GM19438 (cell line): ENCODE results near the gene FHIT.

Source experiments
- ATAC-seq: cut with Tn5 transposase; IDR thresholded peaks from one replicate; pipeline ENCODE4 v1.9.1; 2021; ENCODE audit warnings: low read depth; ENCODE audit not compliant: unreplicated experiment

FHIT gene

DNA sequence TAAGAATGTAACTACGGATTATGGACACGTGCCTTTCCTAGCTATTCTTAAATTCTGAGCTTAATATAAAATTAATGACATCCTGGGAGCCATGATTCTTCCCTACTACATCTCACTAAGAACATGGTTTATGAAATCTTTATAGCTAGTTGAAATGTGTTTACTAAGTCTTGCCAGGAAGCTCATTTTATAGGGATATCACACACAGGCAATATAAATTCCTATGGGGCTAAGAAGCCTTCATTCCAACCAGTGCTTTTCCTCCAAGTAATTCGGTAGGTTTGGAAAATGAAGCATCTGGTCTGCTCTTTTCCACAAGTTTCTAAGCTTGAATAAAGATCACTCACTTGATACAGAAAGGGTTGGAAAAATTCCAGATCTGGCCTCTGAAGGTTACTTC lies 802.6 kb downstream of the FHIT start:
- ATAC-seq: no peak

DNA sequence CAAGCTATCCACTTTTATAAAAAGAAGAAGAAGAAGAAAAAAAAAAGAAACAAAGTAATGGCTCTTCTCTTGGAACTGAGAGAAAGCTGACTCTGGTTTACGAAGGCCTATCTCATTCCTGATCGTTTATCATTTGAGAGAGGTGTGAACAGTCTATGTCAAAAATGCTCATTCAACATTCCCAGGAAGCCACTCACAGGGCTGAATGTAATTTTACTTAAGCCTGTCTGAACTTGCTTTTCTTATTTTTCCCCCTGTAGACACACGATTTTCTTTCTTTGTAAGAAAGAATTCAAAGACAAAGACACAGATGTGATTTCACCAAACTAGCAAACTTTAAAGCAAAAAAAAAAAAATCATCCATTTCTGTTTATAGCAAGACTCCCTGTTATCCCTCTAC lies 805.8 kb downstream of the FHIT start:
- ATAC-seq: no peak

DNA sequence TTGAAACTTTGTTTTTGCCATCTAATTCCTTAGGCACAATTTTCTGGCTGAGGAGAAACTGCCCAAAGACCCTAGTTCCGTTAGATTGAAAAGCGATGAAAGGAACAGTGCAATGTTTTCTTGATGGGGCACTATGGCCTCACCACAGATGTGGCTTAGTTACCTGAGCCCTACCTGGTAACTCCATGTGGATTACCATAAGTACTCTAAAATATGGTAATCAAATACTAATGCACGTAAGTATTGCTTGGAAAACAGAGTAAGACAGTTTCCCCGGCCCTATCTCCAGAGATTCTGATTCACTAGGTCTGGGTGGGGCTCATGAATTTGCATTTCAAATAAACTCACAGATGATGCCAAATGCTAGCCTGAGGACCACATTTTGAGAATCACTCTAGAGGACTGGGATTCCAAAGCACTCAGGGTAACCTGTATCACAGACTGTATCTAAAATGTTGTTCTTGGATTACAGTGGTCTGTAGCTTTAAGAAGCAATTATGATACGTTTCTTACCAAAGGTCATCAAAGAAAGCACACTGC lies 806.3 kb downstream of the FHIT start:
- ATAC-seq: no peak

DNA sequence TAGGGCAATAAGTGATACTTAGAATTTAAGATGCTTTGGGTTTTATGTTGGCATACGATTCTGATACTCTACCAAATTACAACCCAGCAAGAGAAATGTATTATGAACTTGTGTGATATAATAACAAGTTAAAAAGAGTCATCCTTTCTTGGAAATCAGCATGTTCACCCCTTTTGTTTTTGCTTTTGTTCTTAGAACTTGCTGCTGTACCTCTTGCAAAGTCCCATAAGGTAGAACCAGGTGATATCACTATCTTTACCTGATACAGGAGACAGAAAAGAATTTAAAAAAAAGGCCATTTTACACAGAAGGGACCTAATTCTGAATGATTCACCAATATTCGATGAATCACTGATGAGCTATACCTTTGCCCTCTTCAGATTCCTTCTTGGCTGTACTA lies 810.4 kb downstream of the FHIT start:
- no peak for ATAC-seq

DNA sequence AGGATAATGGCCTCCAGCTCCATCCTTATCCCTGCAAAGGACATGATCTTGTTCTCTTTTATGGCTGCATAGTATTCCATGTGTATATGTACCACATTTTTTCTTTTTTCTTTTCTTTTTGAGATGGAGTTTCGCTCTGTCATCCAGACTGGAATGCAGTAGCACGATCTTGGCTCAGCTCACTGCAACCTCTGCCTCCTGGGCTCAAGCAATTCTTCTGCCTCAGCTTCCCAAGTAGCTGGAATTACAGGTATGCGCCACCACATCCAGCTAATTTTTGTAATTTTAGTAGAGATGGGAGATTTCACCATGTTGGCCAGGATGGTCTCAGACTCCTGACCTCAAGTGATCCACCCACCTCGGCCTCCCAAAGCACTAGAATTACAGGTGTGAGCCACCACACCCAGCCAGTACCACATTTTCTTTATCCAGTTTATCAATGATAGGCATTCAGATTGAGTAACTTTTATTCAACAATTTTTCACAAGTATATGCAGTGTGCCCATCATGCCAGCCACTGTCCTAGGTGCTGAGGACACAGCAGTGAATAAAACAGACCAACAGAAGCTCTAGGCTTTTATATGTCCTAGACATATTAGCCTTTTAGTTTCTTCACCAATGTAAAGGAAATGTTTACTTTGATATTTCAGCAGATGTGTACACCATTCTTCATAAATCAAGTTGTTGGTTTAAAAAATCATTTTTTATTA lies 815.2 kb downstream of the FHIT start:
- no peak for ATAC-seq

DNA sequence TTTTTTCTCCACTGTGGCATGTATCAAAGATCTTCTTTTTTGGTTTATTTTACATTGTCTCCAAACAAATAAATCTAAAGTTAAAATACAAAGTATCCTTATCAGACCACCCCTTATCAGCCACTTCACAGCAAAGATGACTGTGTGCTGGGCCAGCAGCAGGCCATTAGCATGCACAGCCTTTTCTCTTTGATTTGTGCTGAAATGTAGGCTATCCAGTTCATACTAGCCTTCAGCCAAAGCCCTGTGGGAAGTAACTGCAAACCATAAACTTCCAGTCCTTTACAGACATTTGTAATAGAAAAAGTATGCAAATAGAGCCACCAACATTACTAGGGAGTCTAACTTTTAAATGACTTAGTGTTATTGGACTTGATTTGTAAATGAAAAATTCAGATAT lies 816.3 kb downstream of the FHIT start:
- no peak for ATAC-seq

DNA sequence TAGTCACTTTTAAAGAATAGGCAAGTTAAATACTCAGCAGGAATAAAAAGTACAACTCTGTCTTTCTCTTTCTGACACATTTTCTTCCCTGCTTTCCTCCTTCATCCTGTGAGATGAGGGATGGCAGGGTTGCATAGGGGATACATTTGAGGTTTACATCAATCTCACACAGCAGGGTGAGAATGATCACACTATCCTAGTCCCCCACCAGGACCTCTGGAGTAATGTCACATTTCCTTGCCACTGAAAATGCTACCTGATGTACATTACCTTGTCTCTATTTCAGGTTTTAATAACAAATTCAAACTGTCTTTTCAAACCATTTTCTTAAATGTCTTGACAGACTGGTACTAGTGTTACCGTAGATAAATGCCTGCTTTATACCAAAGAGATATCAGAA lies 816.9 kb downstream of the FHIT start:
- no peak for ATAC-seq

DNA sequence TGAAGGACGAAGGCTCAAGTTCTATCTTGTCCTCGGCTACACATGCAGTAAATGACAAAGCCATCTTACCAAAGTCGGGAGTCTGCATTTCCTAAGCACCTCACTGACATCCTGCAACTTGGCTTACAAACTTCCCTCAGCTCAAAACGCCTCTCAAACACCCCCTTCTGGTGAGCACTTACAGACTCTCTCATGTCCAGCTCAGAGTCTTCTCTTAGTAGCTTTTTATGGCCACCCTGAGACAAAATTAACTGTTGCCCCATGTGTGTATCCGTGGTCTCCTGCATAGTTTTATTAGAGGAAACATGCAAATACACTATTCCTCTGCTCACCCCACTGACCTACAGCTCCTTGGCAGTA lies 819.7 kb downstream of the FHIT start:
- ATAC-seq: no peak

DNA sequence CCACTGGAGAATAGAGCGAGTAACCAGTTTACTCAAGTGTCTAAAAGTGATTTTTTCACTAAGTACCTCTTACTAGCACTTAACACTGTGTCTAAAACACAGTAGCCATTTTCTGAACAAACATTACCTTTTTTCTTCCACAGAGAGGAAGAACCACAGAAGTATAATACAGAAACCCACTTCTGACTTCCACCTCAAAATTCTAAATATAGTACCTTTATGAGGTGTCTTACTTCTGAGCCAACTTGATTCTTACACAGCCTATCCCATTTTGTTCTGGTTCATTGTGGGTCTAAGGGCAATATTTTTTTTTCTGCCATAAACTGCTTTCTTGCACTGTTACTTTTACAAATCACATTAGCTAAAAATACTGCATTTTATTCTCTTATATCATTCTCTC lies 821.0 kb downstream of the FHIT start:
- ATAC-seq: no peak

DNA sequence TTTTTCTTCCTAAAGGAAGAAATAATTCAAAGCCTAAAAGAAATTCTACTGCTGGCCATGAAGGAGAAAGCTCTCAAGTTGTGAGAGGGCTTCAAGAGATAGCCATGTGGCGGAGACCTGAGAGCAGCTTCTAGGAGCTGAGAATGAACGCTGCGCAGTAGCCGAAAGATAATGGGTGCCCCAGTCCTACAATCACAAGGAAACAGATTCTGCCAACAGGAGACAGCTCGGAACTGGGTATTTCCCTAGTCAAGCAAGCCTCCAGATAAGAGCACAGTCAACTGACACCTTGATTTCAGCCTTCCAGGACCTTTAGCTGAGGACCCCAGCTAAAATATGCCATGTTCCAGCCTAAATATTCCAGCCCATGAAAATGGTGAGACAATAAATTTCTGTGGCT lies 824.1 kb downstream of the FHIT start:
- no peak for ATAC-seq

DNA sequence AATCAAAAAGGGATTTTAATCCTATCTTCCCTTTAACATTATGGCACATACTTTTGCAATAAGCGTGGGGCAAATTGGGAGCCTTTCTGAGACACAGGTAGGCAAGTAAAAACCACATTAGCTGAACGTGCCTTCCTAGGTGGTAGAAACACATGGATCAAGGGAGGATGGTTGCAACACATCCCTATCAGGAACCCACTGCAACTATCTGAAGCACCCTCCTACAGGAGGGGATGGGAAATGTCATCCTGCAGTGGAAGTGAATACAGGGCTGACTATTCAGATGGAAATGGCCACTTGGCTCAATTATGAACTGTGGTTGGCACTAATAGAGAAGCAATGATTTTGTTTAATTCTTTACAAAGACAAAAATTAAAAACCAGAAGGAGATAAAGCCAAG lies 826.3 kb downstream of the FHIT start:
- ATAC-seq: no peak

DNA sequence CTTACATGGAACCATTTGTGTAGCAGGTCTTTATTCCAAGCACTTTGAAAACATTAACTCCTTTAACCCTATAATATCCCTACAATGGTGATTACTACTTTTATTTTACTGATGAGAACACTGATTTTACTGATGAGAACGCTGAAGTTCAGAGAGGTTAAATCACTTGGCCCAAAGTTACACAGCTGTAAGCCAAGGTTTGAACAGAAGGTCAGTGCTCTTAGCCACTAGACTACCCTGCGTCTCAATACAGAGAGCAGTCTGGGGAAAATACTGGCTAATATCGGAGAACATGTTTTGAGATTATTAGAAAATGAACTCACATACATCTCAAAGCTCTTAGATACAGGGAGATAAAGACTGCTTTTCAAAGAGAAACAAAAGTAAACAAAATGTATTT lies 827.2 kb downstream of the FHIT start:
- no peak for ATAC-seq

DNA sequence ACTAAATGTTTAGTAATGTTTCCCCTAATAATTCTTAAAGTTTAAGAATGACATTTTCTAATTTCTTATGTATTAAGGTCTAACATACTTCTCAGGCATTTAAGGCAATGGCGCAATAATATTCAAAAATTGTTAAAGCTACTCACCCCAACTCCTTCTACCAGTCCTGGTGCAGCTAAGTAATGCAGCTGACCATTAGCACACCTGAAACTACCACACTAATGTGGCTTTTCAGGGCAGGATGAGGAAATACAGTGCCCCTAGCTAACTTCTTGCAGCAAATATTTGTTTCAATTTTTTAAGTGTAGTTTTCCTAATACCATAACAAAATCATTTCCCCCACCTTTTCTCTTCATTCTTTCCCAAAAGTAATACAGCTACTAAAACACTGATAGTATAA lies 827.7 kb downstream of the FHIT start:
- ATAC-seq: no peak

DNA sequence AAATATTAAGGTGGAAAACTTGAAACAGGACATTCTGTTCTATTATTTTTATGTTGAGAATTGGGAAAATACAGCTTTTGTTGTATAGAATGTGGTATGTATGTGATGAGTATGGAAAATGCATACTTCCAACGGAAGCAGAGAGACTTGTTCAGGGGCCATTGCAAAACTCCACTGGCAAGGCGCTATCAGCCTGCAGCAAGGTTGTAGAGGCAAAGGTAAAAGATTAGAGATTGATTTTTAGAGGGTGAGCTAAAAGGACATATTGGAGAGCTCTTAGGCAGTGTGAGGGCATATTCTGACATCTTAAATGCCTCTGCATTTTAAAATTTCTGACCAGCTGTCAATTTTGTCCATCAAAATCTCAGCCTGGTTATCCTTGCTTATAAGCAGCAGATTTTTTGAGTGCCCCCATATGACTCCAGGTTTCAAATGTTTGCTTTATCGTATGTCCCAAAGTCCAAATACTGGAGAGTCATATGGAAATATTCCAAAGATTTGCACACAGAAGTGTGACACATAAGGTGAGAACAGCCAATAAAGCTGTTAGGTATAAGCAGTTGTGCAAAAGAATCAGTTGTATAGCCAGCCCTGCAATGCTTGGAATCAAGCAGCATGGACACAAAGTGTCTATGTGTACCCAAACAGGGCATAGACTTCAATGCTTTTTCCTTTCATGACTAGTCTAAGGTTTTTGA lies 829.4 kb downstream of the FHIT start:
- ATAC-seq: no peak

DNA sequence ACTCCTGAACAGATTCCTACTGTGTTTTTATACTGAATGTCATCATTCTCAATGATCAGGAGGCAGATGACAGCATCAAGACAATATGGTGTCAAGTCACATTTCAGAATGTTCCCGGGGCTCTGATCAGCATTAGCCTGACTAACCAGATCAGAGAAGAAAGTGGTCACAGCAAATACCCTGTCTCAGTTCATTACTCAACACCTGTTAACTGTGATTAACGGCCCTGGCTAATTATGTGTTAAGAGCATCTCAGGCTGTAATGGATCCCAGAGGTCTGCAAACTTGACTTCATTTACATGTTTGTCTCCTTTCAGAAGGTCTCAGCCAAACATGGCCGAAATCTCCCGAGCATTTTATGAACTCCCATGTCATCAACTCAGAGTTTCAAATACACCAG lies 833.7 kb downstream of the FHIT start:
- ATAC-seq: no peak

DNA sequence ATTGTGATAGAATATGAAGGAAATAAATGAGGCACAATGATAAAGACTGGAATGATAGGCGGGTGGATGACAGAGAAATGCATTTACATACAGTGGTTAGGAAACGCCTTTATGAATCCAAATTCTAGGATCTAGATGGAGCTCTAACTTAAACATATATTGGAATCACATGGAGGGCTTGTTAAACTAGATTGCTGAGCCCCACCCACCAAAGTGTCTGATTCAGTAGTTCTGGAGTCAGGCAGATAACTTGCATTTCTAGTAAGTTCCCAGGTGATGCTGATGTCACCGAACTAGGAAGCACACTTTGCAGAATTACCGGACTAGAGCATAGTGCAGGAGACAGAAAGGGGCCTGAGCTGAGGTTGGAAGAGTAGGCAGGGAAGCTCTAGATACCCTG lies 837.2 kb downstream of the FHIT start:
- no peak for ATAC-seq

DNA sequence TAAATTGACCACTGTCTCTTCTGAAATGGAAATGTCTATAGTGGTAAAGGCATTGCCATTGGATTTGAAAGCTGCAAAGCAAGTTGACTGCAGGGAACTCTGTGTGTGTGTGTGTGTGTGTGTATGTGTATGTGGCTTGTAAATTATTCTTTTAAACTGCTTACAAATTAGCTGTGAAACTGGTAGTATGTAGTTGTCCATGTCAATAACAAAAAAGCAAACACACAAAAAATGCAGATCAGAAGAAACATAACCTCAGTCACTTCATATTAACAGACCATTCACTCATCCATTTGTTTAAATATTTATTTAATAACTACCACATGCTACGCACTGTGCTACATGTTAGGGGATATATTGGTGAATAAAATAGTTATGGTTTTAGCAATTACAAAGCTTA lies 837.7 kb downstream of the FHIT start:
- ATAC-seq: no peak

DNA sequence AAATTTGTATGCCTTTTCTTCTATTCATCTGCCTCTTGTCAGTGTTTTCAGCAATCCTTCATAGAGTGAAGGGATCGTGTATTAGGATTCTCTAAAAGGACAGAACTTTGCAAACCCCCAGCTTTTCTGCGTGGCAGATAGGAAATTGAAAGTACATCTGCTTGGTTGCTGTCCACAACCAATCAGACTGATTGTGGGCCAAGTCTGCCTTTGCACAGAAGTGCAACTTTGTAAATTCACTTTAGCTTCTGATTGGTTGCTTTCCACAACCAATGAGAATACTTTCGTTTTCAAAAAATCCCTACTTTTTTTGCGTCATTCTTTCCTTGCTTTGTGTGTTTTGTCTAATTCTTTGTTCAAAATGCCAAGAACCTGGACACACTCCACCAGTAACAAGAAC lies 847.4 kb downstream of the FHIT start:
- ATAC-seq: no peak

DNA sequence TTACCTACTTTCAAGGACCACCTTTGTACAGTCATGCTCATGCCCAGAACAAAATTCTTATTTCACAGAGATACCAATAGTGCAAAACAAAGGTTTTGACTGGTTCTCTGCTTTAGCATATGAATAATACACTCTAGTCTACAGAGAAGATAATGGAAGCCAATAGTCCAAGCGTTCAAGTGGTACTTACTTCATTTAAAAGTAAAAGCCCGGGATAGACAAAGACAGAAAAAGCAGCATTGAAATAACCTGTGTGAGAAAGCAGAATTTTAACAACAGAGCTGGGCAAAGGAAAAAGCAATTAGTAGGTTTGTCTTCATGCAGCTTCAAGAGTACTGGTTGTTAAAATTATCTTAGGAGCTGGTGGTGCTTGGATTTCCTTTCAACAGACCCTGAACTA lies 848.3 kb downstream of the FHIT start:
- no peak for ATAC-seq

DNA sequence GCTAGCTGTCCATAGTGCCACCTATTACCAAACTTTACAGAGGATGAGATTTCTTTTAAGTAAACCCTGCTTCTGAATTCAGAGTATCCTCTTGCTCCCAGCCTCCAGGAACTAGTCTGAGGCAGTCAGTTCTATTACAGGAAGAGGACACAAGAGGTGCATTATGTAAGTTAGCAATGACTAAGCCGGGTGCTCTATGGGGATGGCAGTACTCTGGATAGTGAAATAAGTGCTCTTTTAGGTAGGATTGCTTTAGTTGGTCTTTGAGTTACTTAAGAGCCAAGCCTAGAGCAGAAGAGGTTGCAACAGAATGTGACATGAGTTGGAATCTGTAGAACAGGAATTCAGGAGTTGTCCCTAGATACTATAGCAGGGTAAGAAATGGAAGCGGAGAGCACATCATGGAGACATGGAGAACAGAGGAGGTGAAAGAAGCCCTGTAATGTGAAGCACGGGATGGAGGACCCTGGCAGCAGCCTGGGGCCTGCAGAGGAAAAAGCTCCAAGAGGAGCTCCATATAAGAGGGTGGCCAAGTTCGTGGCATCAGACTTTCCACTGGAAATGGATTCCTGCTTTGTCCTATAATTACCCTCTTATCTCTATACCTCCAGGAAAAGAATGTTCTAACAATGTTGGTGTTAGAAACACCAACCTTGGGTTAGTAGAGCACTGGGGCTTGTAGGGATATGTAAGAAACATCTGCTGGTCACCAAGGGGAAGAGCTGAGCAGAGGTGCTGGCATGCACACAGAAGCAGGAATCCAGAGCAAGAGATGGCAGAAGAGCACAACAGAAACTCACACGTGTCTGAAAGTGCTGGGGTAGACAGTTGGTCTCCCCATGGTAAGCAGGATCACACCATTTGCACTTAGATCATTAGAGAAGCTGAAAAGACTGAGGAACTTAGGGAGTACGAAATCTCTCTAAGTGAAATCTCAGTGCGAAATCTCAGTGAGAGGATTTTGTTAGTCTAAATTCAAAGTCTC lies 851.1 kb downstream of the FHIT start:
- ATAC-seq: no peak

DNA sequence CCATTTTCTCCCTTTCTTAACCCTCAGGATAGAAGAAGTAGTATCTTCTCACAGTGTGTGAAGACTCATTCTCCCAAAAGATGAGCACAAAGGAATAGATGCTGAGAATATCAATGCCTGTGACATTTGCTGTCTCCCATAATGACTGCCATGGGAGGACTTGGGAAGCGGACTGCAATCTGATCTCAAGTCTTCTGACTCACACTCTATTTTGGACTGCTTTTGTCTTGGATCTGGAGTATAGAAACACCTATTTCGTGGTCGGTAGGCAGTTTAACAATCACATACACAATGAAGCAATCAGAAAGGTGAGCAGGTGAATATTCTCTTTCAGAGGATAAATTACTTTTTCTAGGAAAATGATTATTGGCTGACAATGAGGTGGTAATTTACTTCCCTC lies 852.0 kb downstream of the FHIT start:
- no peak for ATAC-seq
